Fibroblast of pulmonary artery (primary cell): ENCODE data around the gene DNMT3A.

Source experiments
- DNase-seq: peaks from one replicate; pipeline ENCODE4 v3.0.0-alpha.2; 2010; ENCODE audit warnings: low read depth
- H3K4me3 ChIP-seq: replicated peaks from 2 replicates; pipeline ENCODE4 v1.5.1; 2011; ENCODE audit warnings: low read depth, mild to moderate bottlenecking, control low read depth, low read length, moderate library complexity
- TF ChIP-seq, protein P1 (sequence below): IDR thresholded peaks from 2 replicates; pipeline ENCODE4 v1.5.1; 2011; ENCODE audit warnings: mild to moderate bottlenecking, control low read depth, low read length, inconsistent platforms; ENCODE audit errors: missing control alignments

Gene DNMT3A

DNA sequence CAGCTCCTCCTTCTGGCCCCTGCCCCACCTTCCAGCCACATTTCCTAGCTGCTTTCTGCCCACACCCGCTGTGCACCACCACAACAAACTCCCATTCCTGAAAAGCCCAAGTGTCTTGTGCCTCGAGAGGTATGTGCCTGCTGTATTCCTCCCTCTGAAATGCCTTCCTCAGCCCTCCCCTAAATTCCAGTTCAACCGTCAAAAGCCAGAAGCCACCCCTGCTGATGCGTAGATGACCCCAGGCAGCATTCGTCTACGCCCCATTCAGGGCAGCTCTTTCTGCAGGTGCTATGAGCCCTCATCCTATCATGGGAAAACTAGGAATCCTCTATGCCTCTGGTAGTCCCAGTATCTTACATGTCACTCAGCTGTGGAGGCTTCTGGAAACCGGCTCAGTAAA is 71.7 kb downstream of the DNMT3A start:
- no peak overlapping the region for H3K4me3 ChIP-seq
- TF ChIP-seq, protein P1, sequence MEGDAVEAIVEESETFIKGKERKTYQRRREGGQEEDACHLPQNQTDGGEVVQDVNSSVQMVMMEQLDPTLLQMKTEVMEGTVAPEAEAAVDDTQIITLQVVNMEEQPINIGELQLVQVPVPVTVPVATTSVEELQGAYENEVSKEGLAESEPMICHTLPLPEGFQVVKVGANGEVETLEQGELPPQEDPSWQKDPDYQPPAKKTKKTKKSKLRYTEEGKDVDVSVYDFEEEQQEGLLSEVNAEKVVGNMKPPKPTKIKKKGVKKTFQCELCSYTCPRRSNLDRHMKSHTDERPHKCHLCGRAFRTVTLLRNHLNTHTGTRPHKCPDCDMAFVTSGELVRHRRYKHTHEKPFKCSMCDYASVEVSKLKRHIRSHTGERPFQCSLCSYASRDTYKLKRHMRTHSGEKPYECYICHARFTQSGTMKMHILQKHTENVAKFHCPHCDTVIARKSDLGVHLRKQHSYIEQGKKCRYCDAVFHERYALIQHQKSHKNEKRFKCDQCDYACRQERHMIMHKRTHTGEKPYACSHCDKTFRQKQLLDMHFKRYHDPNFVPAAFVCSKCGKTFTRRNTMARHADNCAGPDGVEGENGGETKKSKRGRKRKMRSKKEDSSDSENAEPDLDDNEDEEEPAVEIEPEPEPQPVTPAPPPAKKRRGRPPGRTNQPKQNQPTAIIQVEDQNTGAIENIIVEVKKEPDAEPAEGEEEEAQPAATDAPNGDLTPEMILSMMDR, result no peak
- no peak for DNase-seq

DNA sequence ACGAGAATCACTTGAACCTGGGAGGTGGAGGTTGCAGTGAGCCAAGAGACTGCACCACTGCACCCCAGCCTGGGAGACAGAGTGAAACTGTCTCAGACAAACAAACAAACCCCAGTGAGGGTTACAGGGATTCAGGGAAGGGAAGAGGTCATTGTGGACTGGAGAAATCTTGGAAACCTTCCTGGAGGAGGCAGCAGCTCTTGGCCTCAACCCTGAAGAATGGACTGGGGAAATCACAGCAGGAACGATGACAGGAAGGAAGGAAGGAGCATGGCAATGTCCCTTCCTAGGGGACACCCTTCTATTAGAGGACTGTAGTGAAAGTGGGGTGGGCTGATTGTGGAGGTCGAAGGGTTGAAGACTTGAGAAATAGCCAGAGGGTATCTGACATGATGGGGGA is 72.5 kb downstream of the DNMT3A start:
- H3K4me3 ChIP-seq, result no peak overlapping the region
- TF ChIP-seq, protein P1, result no peak

GRCh38 chr2:25268139-25268538 is 73.6 kb downstream of the DNMT3A start:
- TF ChIP-seq, protein P1, result no peak
- H3K4me3 ChIP-seq, result no peak overlapping the region
- no peak for DNase-seq

More for the DNA sequence above, 72.5 kb downstream of the DNMT3A start:
- no peak for DNase-seq

- TF ChIP-seq, protein P1, result no peak
- DNase-seq, result no peak
- no peak overlapping the region for H3K4me3 ChIP-seq
Measured at GRCh38 chr2:25266399-25266798, 75.3 kb downstream of the DNMT3A start.

- H3K4me3 ChIP-seq, result no peak overlapping the region
- DNase-seq, result no peak
- TF ChIP-seq, protein P1, result no peak
Measured at GRCh38 chr2:25265802-25266201, 75.9 kb downstream of the DNMT3A start.

- TF ChIP-seq, protein P1, result no peak
- no peak for DNase-seq
- no peak overlapping the region for H3K4me3 ChIP-seq
Measured at GRCh38 chr2:25265001-25265400, 76.7 kb downstream of the DNMT3A start.

DNA sequence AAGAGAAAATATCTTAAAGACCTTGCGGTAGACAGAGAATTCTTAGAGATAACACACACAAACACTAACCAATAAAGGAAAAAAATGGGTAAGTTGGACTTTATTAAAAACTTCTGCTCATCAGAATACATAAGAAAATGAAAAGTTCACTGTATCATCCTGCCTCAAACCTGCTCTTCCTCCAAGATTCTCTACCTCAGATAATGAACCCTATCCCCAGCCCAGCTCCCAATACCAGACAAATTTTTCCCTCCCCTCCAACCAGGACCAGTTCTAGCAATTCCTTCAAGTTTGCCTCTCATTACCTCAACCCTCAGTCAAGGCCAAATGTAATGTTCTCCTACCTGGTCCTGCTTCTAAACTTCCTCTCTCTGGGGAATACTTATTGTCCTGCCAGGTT is 79.4 kb downstream of the DNMT3A start:
- H3K4me3 ChIP-seq, result no peak overlapping the region
- TF ChIP-seq, protein P1, result no peak
- DNase-seq, result no peak
